Measurements from ENCODE around the gene HMGCS1. TPM values are rescaled to one million over a fixed set of nuclear protein-coding genes. Genes with fewer than 3 reads are reported as not detected.
"Not testable (repeated sequence)": the region's sequence is repeated elsewhere in the genome, so short reads cannot be mapped to it uniquely, and the experiment has no call there.

HMGCS1 gene
- total RNA-seq, 1 donor from 2014 or later: 146 TPM

DNA sequence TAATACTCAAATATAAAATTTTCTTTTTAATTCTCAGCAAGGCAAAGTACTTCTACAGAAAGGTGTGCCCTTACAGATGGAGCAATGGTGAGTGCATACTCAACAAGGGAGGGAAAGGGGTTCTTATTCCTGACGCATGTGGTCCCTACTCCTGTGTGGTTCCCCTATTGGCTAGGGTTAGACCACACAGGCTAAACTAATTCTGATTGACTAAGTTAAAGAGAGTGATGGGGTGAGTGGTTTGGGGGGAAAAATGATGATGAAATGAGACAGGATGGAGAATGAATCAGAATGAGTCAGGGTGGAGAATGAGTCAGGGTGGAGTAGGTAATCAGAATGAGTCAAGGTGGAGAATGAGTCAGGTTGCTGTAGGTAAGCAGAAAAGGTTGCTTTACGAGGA is 22.9 kb upstream of the HMGCS1 start:
- H3K9me3 Mint-ChIP-seq (ENCODE audit: unreplicated experiment): peaks cover 47% of the 10 kb centered on the region
- H2AFZ ChIP-seq (ENCODE audit: low read depth, low read length): no peak overlapping the region
- H3K36me3 ChIP-seq (ENCODE audit: insufficient read depth, low read length): no peaks in the 10 kb centered on the region
- peak; percentile 11 for DNase-seq (ENCODE audit: low read depth)
- no peak overlapping the region for H3K9ac ChIP-seq (ENCODE audit: low read length)
- no peak overlapping the region for H3K27ac ChIP-seq (ENCODE audit: low read depth, low read length)
- H3K27me3 Mint-ChIP-seq (ENCODE audit: low read depth, unreplicated experiment): no peaks in the 10 kb centered on the region
- H3K4me2 ChIP-seq (ENCODE audit: low read length): no peak overlapping the region
- H3K9me3 ChIP-seq (ENCODE audit: insufficient read depth, low read depth, low read length): no peaks in the 10 kb centered on the region
- H3K27me3 ChIP-seq (ENCODE audit: insufficient read depth, low read length): no peaks in the 10 kb centered on the region
- H3K4me3 Mint-ChIP-seq (ENCODE audit: unreplicated experiment): no peak overlapping the region
- TF ChIP-seq, protein P1, sequence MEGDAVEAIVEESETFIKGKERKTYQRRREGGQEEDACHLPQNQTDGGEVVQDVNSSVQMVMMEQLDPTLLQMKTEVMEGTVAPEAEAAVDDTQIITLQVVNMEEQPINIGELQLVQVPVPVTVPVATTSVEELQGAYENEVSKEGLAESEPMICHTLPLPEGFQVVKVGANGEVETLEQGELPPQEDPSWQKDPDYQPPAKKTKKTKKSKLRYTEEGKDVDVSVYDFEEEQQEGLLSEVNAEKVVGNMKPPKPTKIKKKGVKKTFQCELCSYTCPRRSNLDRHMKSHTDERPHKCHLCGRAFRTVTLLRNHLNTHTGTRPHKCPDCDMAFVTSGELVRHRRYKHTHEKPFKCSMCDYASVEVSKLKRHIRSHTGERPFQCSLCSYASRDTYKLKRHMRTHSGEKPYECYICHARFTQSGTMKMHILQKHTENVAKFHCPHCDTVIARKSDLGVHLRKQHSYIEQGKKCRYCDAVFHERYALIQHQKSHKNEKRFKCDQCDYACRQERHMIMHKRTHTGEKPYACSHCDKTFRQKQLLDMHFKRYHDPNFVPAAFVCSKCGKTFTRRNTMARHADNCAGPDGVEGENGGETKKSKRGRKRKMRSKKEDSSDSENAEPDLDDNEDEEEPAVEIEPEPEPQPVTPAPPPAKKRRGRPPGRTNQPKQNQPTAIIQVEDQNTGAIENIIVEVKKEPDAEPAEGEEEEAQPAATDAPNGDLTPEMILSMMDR (IDR thresholded peaks at IDR 0.05; ENCODE audit: insufficient read depth, low read depth, low read length): no peak
- no peak for TF ChIP-seq EZH2 (IDR thresholded peaks at IDR 0.05; ENCODE audit: insufficient read depth, low read length)
- H3K4me1 Mint-ChIP-seq (ENCODE audit: low read depth, unreplicated experiment): peaks cover 9% of the 10 kb centered on the region
- peak overlapping the region; percentile 29 for H3K27ac Mint-ChIP-seq (ENCODE audit: unreplicated experiment)
- H4K20me1 ChIP-seq (ENCODE audit: insufficient read depth, low read length): no peaks in the 10 kb centered on the region
- no peaks in the 10 kb centered on the region for H3K79me2 ChIP-seq (ENCODE audit: insufficient read depth, low read length)
- FAIRE-seq: no peak
- H3K36me3 Mint-ChIP-seq (ENCODE audit: low read depth, unreplicated experiment): no peaks in the 10 kb centered on the region
- H3K4me3 ChIP-seq (ENCODE audit: insufficient read depth, low read depth, low read length): no peak overlapping the region
- H3K4me1 ChIP-seq (ENCODE audit: insufficient read depth, low read length): no peaks in the 10 kb centered on the region

DNA sequence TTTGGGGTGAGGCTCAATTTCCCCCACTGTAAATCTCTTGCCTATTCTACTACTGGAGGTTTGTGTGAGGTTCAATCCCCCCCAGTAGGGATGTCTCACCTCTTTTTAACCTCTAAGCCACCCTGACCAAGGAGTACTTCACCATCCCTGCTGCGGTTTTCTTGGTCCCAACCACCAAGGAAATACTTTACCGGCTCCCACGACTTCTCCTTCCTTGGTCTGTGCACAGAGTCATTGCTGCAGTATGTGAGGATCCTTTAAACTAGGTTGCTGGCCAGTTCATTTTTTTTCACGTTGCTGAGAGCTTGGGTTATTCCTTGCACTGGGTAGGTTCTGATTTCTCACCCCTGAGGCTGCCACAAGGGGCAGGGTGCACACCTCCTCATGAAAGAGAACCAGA is 22.5 kb upstream of the HMGCS1 start:
- Histone ChIP-seq H3K27me3 (ENCODE audit: insufficient read depth, low read length) (no peaks in the 10 kb centered on the region), H3K4me2 (ENCODE audit: low read length) (no peak overlapping the region), H4K20me1 (ENCODE audit: insufficient read depth, low read length) (no peaks in the 10 kb centered on the region), H3K9ac (ENCODE audit: low read length) (no peak overlapping the region), H3K4me3 (ENCODE audit: insufficient read depth, low read depth, low read length) (no peak overlapping the region), H3K27ac (ENCODE audit: low read depth, low read length) (no peak overlapping the region), H3K36me3 (ENCODE audit: insufficient read depth, low read length) (no peaks in the 10 kb centered on the region), H2AFZ (ENCODE audit: low read depth, low read length) (no peak overlapping the region), H3K4me1 (ENCODE audit: insufficient read depth, low read length) (no peaks in the 10 kb centered on the region), H3K79me2 (ENCODE audit: insufficient read depth, low read length) (no peaks in the 10 kb centered on the region), H3K9me3 (ENCODE audit: insufficient read depth, low read depth, low read length) (no peaks in the 10 kb centered on the region)
- Mint-ChIP-seq H3K9me3 (ENCODE audit: unreplicated experiment) (peaks cover 47% of the 10 kb centered on the region), H3K27ac (ENCODE audit: unreplicated experiment) (no peak overlapping the region), H3K4me1 (ENCODE audit: low read depth, unreplicated experiment) (peaks cover 9% of the 10 kb centered on the region), H3K4me3 (ENCODE audit: unreplicated experiment) (no peak overlapping the region), H3K36me3 (ENCODE audit: low read depth, unreplicated experiment) (no peaks in the 10 kb centered on the region), H3K27me3 (ENCODE audit: low read depth, unreplicated experiment) (no peaks in the 10 kb centered on the region)
- no peak for FAIRE-seq
- TF ChIP-seq, protein P1 (IDR thresholded peaks at IDR 0.05; ENCODE audit: insufficient read depth, low read depth, low read length): no peak
- DNase-seq (ENCODE audit: low read depth): no peak

DNA sequence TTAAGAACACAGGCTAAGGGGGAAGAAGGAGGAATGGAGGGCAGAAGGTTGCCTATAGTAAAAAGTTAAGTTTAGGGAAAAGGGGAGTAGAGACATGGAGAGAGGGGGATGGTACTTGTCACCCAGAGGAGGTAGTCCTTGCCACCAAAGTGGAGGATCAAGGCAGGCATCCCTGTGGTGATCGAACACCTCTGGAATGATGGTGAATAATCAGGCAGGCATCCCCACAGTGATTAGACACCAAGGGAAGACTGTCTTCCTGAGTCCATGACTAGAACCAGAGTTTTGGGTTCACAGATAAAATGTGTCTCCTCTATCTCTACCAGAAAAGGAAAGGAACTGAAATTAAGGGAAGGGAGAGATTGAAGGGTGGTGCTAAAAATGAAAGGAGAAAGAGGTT is 19.2 kb upstream of the HMGCS1 start:
- Mint-ChIP-seq H3K36me3 (ENCODE audit: low read depth, unreplicated experiment) (no peaks in the 10 kb centered on the region), H3K9me3 (ENCODE audit: unreplicated experiment) (peaks cover 41% of the 10 kb centered on the region), H3K4me3 (ENCODE audit: unreplicated experiment) (no peak overlapping the region), H3K27me3 (ENCODE audit: low read depth, unreplicated experiment) (no peaks in the 10 kb centered on the region), H3K27ac (ENCODE audit: unreplicated experiment) (peak overlapping the region; percentile 68), H3K4me1 (ENCODE audit: low read depth, unreplicated experiment) (peaks cover 9% of the 10 kb centered on the region)
- no peak overlapping the region for H3K4me3 ChIP-seq (ENCODE audit: insufficient read depth, low read depth, low read length)
- H3K9me3 ChIP-seq (ENCODE audit: insufficient read depth, low read depth, low read length): no peaks in the 10 kb centered on the region
- no peaks in the 10 kb centered on the region for H3K27me3 ChIP-seq (ENCODE audit: insufficient read depth, low read length)
- H2AFZ ChIP-seq (ENCODE audit: low read depth, low read length): no peak overlapping the region
- no peaks in the 10 kb centered on the region for H3K36me3 ChIP-seq (ENCODE audit: insufficient read depth, low read length)
- FAIRE-seq (no peak), DNase-seq (ENCODE audit: low read depth) (no peak)
- H4K20me1 ChIP-seq (ENCODE audit: insufficient read depth, low read length): no peaks in the 10 kb centered on the region
- TF ChIP-seq, protein P1 (IDR thresholded peaks at IDR 0.05; ENCODE audit: insufficient read depth, low read depth, low read length): no peak
- no peak for TF ChIP-seq EZH2 (IDR thresholded peaks at IDR 0.05; ENCODE audit: insufficient read depth, low read length)
- H3K79me2 ChIP-seq (ENCODE audit: insufficient read depth, low read length): no peaks in the 10 kb centered on the region
- no peaks in the 10 kb centered on the region for H3K4me1 ChIP-seq (ENCODE audit: insufficient read depth, low read length)
- no peak overlapping the region for H3K4me2 ChIP-seq (ENCODE audit: low read length)
- no peak overlapping the region for H3K9ac ChIP-seq (ENCODE audit: low read length)
- no peak overlapping the region for H3K27ac ChIP-seq (ENCODE audit: low read depth, low read length)

DNA sequence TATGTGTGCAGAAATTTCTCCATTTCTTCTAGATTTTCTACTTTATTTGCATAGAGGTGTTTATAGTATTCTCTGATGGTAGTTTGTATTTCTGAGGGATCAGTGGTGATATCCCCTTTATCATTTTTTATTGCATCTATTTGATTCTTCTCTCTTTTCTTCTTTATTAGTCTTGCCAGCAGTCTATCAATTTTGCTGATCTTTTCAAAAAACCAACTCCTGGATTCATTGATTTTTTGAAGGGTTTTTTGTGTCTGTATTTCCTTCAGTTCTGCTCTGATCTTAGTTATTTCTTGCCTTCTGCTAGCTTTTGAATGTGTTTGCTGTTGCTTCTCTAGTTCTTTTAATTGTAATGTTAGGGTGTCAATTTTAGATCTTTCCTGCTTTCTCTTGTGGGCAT is 12.4 kb upstream of the HMGCS1 start:
- H3K4me3 Mint-ChIP-seq (ENCODE audit: unreplicated experiment); H3K36me3 Mint-ChIP-seq (ENCODE audit: low read depth, unreplicated experiment): not testable (repeated sequence)

More for the DNA sequence above, 12.4 kb upstream of the HMGCS1 start:
- not testable (repeated sequence) for FAIRE-seq; H3K4me3 ChIP-seq (ENCODE audit: insufficient read depth, low read depth, low read length); H3K27ac ChIP-seq (ENCODE audit: low read depth, low read length); H3K9ac ChIP-seq (ENCODE audit: low read length); H3K9me3 ChIP-seq (ENCODE audit: insufficient read depth, low read depth, low read length); H3K79me2 ChIP-seq (ENCODE audit: insufficient read depth, low read length); DNase-seq (ENCODE audit: low read depth); H3K27me3 ChIP-seq (ENCODE audit: insufficient read depth, low read length); H3K27ac Mint-ChIP-seq (ENCODE audit: unreplicated experiment); H4K20me1 ChIP-seq (ENCODE audit: insufficient read depth, low read length); H2AFZ ChIP-seq (ENCODE audit: low read depth, low read length); H3K4me1 ChIP-seq (ENCODE audit: insufficient read depth, low read length); H3K4me2 ChIP-seq (ENCODE audit: low read length); H3K36me3 ChIP-seq (ENCODE audit: insufficient read depth, low read length); H3K27me3 Mint-ChIP-seq (ENCODE audit: low read depth, unreplicated experiment); H3K4me1 Mint-ChIP-seq (ENCODE audit: low read depth, unreplicated experiment)
- H3K9me3 Mint-ChIP-seq (ENCODE audit: unreplicated experiment): peaks cover 12% of the 10 kb centered on the region

Data from astrocyte (in vitro differentiated cells and primary cell).